Ovary (tissue), 9 donors: ENCODE data around the gene OR10D3. TPM values are rescaled to one million over a fixed set of nuclear protein-coding genes. Genes with fewer than 3 reads are reported as not detected.
"Not testable (repeated sequence)": the region's sequence is repeated elsewhere in the genome, so short reads cannot be mapped to it uniquely, and the experiment has no call there.

Experiments used
- DNase-seq, 5 donors: peaks; one replicate each; pipeline ENCODE4 v3.0.0-alpha.2; 2019 to 2020
- H3K27ac ChIP-seq, 2 donors: fragments of 200-600 bp; one replicate each; pipeline versions ENCODE4 v1.5.1 to v1.8.0; 2019 to 2022
- H3K27me3 ChIP-seq: fragments of 200-600 bp; one replicate; pipeline ENCODE4 v1.8.0; 2022
- H3K36me3 ChIP-seq: fragments of 200-600 bp; sonication (generic); one replicate; pipeline ENCODE4 v1.5.1; 2019
- H3K4me1 ChIP-seq: one replicate; pipeline ENCODE4 v1.8.1; 2013; ENCODE audit warnings: mild to moderate bottlenecking, moderate library complexity; ENCODE audit not compliant: insufficient read depth
- H3K4me3 ChIP-seq: fragments of 200-600 bp; sonication (generic); one replicate; pipeline ENCODE4 v1.5.1; 2017
- H3K9me3 ChIP-seq, 2 donors: fragments of 200-600 bp in 1 of 2; sonication (generic) in 1 of 2; one replicate each; pipeline versions ENCODE4 v1.5.1 to v1.8.1; 2013 to 2019; ENCODE audit warnings: mild to moderate bottlenecking in 1 of 2, moderate library complexity in 1 of 2
- EP300 ChIP-seq: sonication (generic); formaldehyde crosslinking; IDR thresholded peaks from one replicate; pipeline ENCODE4 v1.6.1; 2017; ENCODE audit warnings: antibody characterized with exemption
- POLR2A ChIP-seq: fragments of 450-650 bp; IDR thresholded peaks from one replicate; pipeline ENCODE4 v1.6.1; 2017; ENCODE audit warnings: antibody characterized with exemption, mild to moderate bottlenecking, moderate library complexity
- WGBS, 3 donors: extraction: QIAGEN DNeasy Blood & Tissue Kit in 1 of 3; methylation state at CpG; one replicate each; pipeline versions ENCODE4 v1.1.5 to v1.1.7; 2013 to 2017; 5-methylcytosine and 5-hydroxymethylcytosine counted together
- intact Hi-C, 4 donors: fragments of 100-400 bp; cut with DNase I; formaldehyde crosslinking; loops; one replicate each; pipeline versions ENCODE4 v1.11.0 to v1.15.1; 2022 to 2023
- polyA plus RNA-seq, 2 donors: library from polyadenylated mRNA; stranded (reverse); fragments of 200-250 nt in 1 of 2; fragments of 350-450 nt in 1 of 2; fragmentation: Illumina TruSeq in 1 of 2; extraction: RNeasy Lipid Tissue Mini Kit (QIAGEN cat#74804) in 1 of 2; gene quantifications; one replicate each; pipeline ENCODE4 v1.2.3, GENCODE V29; 2013 to 2014
- total RNA-seq, 7 donors: library from RNA; depleted of rRNA in 2 of 7; stranded (reverse); fragments of >200 nt in 2 of 7; fragmentation: NEBNext Ultra II Directional in 3 of 7; extraction: Animal tissue kit (Norgen Biotek cat#: 25700) in 3 of 7; gene quantifications; one replicate each; pipeline versions ENCODE4 v1.1.0 to v1.2.4, GENCODE V29; 2016 to 2023
- TF ChIP-seq, protein P1 (sequence below), 3 donors: fragments of 450-650 bp in 2 of 3; fragments of 200-600 bp in 1 of 3; IDR thresholded peaks; one replicate each; pipeline versions ENCODE4 v1.5.1 to v1.8.0; 2016 to 2022; ENCODE audit warnings: antibody characterized with exemption in 3 of 3, mild to moderate bottlenecking in 1 of 3
- donor health status: DM: no; HTN: no; CAD: no; lungs with moderate emphysema.
- donor health status: DM: no; HTN: no; CAD: no.
- donor health status: Bipolar disorder and iron deficiency.
- donor health status: DM: yes; HTN: yes; CAD: no.
- donor health status: DM: no; HTN: no; CAD: no.
- donor health status: DM: yes; HTN: yes; CAD: no.

Gene OR10D3
- total and polyA plus RNA-seq, 9 donors, result not detected

DNA sequence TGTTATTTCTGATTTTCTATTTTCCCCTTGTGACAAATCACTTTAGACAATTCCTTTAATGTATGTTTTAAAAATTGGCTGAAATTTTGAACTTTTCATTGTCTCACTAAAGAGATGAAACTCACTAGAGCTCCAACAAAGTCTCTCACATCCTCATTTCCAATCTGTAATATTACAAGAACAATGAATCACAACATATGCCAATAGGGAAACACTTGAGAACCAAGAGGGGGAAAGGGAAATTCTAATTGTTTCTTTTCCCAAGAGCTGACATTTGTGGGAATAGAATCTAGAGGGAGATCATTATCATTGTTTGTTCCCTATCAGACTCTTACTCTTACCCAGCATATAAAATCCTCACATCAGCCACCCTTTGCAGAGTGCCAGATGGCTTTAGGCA, 28.2 kb downstream of the OR10D3 start:
- Histone ChIP-seq H3K4me3 (no peak overlapping the region), H3K27me3 (no peaks in the 10 kb centered on the region), H3K27ac (no peak overlapping the region), H3K4me1 (no peaks in the 10 kb centered on the region), H3K36me3 (no peaks in the 10 kb centered on the region), H3K9me3 (no peaks in the 10 kb centered on the region)
- TF ChIP-seq, protein P1, sequence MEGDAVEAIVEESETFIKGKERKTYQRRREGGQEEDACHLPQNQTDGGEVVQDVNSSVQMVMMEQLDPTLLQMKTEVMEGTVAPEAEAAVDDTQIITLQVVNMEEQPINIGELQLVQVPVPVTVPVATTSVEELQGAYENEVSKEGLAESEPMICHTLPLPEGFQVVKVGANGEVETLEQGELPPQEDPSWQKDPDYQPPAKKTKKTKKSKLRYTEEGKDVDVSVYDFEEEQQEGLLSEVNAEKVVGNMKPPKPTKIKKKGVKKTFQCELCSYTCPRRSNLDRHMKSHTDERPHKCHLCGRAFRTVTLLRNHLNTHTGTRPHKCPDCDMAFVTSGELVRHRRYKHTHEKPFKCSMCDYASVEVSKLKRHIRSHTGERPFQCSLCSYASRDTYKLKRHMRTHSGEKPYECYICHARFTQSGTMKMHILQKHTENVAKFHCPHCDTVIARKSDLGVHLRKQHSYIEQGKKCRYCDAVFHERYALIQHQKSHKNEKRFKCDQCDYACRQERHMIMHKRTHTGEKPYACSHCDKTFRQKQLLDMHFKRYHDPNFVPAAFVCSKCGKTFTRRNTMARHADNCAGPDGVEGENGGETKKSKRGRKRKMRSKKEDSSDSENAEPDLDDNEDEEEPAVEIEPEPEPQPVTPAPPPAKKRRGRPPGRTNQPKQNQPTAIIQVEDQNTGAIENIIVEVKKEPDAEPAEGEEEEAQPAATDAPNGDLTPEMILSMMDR (IDR thresholded peaks at IDR 0.05), result no peak
- TF ChIP-seq POLR2A (no peak), EP300 (no peak)
- no peak for DNase-seq
- intact Hi-C loops, result no loop called here

DNA sequence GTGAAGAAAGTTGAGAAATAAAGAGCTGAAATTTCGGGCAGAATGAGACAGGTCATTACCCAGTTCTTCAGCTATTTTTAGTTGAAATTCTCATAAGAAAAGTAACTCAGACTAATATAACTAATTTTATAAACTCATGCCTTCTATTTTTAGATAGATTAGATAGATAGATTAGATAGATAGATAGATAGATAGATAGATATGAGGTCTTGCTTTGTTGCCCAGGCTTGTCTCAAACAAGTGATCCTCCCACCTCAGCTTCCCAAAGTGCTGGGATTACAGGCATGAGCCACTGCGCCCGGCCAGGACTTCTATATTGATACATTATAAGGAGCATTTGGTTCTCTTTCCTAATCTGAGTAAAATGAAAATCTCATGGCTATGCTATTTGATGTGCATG, 30.9 kb downstream of the OR10D3 start:
- intact Hi-C loops, result no loop called here
- DNase-seq, result no peak
- no peak for TF ChIP-seq POLR2A
- TF ChIP-seq, protein P1 (IDR thresholded peaks at IDR 0.05), result no peak
- no peak for TF ChIP-seq EP300
- 79% methylated on average over 3 of the region's 3 CpGs for WGBS, 3 donors
- H3K36me3 ChIP-seq, result no peaks in the 10 kb centered on the region
- H3K4me1 ChIP-seq, result no peaks in the 10 kb centered on the region
- no peak overlapping the region for H3K4me3 ChIP-seq
- H3K27ac ChIP-seq, result no peak overlapping the region
- no peaks in the 10 kb centered on the region for H3K9me3 ChIP-seq
- no peaks in the 10 kb centered on the region for H3K27me3 ChIP-seq

DNA sequence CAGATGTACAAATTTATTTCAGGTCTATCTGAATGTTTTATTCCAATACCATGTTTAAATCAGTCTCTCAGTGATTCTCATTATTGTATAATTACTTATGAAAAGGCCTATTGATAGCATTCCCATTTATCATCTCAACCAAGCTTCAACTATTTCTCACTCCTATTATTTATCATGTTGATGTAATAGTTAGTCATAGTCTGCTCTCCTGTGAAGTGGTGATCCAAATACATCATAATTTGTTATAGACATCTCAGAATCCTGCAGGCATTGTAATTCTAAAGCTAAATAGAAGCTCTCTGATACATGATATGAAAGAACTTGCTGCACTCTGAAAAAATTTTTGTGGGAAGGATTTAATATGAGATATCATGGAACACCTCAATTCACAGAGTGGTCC, 36.0 kb downstream of the OR10D3 start:
- no peaks in the 10 kb centered on the region for H3K4me1 ChIP-seq
- TF ChIP-seq POLR2A, result no peak
- TF ChIP-seq, protein P1 (IDR thresholded peaks at IDR 0.05), result no peak
- TF ChIP-seq EP300, result no peak
- intact Hi-C loops, result no loop called here
- H3K4me3 ChIP-seq, result no peak overlapping the region
- no peaks in the 10 kb centered on the region for H3K27me3 ChIP-seq
- no peak overlapping the region for H3K27ac ChIP-seq
- DNase-seq, result no peak
- H3K36me3 ChIP-seq, result no peaks in the 10 kb centered on the region
- H3K9me3 ChIP-seq, result no peaks in the 10 kb centered on the region

DNA sequence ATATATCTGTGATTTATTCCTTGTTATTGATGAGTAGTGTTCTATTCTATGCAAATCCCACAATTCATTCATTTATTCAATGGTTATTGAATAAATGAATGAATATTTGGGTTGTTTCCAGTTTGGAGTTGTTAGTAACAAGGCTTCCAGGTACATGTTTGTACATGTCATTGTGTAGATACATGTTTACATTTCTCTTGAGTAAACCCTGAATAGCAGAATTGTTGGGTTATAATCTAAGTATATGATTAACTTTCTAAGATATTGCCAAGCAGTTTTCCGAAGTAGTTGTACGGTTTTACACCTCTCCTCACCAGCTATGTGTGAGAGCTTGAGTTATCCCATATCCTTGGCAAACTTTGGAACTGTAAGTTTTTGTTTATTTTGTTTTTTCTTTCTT, 39.3 kb downstream of the OR10D3 start:
- WGBS, 3 donors, result 78 to 90% (median 86%) methylated on average over 2 of the region's 2 CpGs
- no peaks in the 10 kb centered on the region for H3K27me3 ChIP-seq
- H3K36me3 ChIP-seq, result no peaks in the 10 kb centered on the region
- H3K4me1 ChIP-seq, result no peaks in the 10 kb centered on the region
- H3K9me3 ChIP-seq, result no peaks in the 10 kb centered on the region
- no peak overlapping the region for H3K4me3 ChIP-seq
- intact Hi-C loops, result no loop called here
- no peak overlapping the region for H3K27ac ChIP-seq
- DNase-seq, result no peak
- TF ChIP-seq, protein P1 (IDR thresholded peaks at IDR 0.05), result no peak
- no peak for TF ChIP-seq EP300
- TF ChIP-seq POLR2A, result no peak

DNA sequence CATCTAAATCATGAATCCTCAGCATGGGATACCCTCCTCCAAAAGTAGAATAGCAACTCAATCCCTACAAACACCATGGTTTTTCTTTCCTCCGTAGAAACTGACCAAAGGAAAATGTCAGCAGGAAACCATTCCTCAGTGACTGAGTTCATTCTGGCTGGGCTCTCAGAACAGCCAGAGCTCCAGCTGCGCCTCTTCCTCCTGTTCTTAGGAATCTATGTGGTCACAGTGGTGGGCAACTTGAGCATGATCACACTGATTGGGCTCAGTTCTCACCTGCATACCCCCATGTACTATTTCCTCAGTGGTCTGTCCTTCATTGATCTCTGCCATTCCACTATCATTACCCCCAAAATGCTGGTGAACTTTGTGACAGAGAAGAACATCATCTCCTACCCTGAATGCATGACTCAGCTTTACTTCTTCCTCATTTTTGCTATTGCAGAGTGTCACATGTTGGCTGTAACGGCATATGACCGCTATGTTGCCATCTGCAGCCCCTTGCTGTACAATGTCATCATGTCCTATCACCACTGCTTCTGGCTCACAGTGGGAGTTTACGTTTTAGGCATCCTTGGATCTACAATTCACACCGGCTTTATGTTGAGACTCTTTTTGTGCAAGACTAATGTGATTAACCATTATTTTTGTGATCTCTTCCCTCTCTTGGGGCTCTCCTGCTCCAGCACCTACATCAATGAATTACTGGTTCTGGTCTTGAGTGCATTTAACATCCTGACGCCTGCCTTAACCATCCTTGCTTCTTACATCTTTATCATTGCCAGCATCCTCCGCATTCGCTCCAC, 41.7 kb downstream of the OR10D3 start:
- H3K27me3 ChIP-seq, DNase-seq, intact Hi-C loops, H3K27ac ChIP-seq, H3K4me3 ChIP-seq, H3K36me3 ChIP-seq, H3K4me1 ChIP-seq, H3K9me3 ChIP-seq: not testable (repeated sequence)
- WGBS, 3 donors, result 67 to 70% (median 70%) methylated on average over 9 of the region's 9 CpGs
